ENCODE data around the gene OR8G1.
"Not testable (repeated sequence)": the region's sequence is repeated elsewhere in the genome, so short reads cannot be mapped to it uniquely, and the experiment has no call there.

OR8G1 gene

DNA sequence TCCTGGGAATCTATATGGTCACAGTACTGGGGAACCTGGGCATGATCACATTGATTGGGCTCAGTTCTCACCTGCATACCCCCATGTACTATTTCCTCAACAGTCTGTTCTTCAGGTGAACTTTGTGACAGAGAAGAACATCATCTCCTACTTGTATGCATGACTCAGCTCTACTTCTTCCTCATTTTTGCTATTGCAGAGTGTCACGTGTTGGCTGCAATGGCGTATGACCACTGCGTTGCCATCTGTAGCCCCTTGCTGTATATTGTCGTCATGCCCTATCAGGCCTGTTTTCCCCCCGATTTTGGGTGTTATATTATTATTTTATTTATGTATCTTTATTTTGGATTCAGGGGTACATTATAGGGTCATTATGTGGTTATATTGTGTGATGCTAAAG, 2.4 kb upstream of the OR8G1 start:
- DNase-seq (ENCODE audit: low read depth in 2 of 2), result no peak

GRCh38 chr11:124249869-124250268, 9.0 kb downstream of the OR8G1 start:
- not testable (repeated sequence) for DNase-seq (ENCODE audit: low read depth in 2 of 2)

- DNase-seq (ENCODE audit: low read depth in 2 of 2), result no peak
Observed at GRCh38 chr11:124256076-124256475, 15.2 kb downstream of the OR8G1 start, which contains the start of gene OR8G5. TSS of gene OR8G5 (plus strand) at chr11:124256376. CDS start at chr11:124264932, 8,556 bp downstream.

- DNase-seq (ENCODE audit: low read depth in 2 of 2), result not testable (repeated sequence)
Observed at GRCh38 chr11:124265041-124265440, 24.1 kb downstream of the OR8G1 start.

DNA sequence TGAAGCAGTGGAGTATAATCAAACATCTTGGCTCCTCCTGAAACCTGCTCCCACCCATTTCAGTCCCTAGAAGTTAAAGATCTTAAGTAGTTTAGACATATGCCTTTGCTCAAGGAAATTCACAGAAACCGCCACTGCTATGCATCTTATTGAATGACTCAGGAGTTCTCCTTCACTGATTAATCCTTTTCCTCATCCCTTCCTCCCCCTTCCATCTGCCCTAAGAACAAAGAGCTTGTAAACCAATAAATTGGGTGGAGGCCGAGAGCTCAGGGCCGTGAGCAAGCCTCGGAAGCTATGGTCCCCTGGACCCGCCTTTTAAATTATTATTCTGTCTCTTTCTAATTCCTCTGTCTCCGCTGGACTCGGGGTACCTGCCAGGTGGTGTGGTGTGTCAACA, 30.0 kb downstream of the OR8G1 start:
- not testable (repeated sequence) for DNase-seq (ENCODE audit: low read depth in 2 of 2)

DNA sequence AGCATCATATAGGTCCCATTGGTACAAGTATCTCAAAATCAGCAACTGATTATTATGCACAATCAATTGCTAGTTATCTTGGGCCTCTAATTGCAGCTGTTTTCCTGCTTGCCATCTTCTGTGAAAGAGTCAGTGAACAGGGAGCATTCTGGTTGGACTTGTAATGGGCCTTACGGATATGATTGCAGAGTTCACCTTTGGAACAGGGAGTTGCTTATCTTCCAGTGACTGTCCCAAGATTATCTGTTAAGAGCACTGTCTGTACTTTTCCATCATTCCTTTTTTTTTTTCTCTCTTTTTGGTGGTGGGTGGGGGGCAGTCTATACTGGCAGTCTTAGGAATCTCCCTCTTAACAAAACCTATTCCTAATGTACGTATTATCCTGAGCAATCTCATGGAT, 33.1 kb downstream of the OR8G1 start:
- DNase-seq (ENCODE audit: low read depth in 2 of 2), result no peak

DNA sequence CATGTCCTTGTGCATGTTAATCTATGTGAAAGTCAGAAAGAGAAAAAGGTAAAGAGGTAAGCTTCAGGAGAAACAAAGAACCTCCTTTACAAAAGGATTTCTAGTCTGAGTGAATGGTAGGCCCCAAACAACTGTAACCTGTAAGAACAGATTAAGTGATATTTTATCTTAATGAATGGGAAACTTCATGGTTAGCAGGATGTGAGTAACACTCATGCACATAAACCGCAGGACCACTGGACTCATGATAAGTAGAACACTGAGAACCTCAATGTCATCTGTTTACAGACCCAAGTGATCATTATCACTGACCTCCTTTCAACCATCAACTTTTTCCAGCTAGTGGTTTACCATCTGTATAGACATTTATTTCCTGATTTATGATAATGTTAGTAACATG, 35.2 kb downstream of the OR8G1 start:
- no peak for DNase-seq (ENCODE audit: low read depth in 2 of 2)

GRCh38 chr11:124277207-124277606, 36.3 kb downstream of the OR8G1 start:
- no peak for DNase-seq (ENCODE audit: low read depth in 2 of 2)

DNA sequence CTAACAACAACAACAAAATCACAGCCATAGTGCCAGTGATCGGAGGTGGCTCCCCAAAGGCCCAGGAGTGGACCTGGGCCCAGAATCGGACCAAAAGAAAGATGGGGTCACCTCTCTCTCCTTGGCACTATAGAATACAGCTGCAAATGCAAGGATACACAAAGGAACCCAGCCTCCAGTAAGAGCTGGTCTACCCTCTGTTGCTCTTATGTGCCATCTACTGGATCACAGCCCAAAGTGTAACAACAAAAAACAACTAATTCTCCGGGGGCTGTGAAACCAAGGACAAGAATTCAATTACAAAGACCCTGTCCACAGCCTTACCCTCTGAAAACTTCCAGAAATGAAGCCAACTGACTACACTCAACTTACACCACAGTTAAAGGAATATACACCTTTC, 36.9 kb downstream of the OR8G1 start:
- no peak for DNase-seq (ENCODE audit: low read depth in 2 of 2)

GRCh38 chr11:124278261-124278660, 37.4 kb downstream of the OR8G1 start:
- no peak for DNase-seq (ENCODE audit: low read depth in 2 of 2)

DNA sequence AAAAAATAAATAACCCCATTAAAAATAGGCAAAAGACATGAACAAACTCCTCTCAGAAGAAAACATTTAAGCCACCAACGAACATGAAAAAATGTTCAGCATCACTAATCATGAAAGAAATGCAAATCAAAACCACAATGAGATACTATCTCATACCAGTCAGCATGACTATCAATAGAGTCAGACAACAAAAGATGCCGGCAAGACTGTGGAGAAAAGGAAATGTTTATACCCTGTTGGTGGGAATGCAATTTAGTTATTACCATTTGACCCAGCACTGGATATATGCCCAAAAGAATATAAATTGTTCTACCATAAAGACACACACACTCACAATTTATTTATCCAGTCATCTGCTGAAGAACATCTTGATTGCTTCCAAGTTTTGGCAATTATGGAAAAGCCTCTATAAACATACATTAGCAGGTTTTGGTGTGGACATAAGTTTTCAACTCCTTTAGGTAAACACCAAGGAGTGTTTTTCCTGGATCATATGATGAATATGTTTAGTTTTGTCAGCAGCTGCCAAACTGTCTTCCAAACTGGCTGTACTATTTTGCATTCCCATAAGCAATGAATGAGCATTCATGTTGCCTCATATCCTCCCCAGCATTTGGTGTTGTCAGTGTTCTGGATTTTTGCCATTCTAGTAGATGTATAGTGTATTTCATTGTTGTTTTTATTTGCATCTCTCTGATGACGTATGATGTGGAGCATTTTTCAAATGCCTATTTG, 44.9 kb downstream of the OR8G1 start:
- DNase-seq (ENCODE audit: low read depth in 2 of 2), result no peak

DNA sequence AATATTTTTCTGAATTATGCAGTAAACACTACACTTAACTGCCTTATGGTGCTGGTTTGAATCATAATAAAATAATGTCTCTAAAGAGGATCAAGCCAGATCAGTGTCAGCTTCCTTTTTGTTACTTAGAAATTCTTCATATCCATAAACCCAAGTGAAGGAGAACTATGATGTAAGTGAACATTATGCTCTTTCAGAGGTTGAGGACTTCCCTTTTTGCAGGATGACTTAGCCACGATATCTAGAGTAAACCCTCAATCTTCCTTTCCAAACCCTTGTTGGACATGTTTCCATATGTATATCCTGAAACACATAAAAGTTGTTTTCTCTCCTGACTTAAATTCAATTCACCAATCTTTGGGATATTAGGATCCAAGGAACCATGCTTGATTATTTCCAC, 53.8 kb downstream of the OR8G1 start:
- no peak for DNase-seq (ENCODE audit: low read depth in 2 of 2)

- no peak for DNase-seq (ENCODE audit: low read depth in 2 of 2)
Observed at GRCh38 chr11:124296016-124296415, 55.1 kb downstream of the OR8G1 start.

GRCh38 chr11:124297921-124298320, 57.0 kb downstream of the OR8G1 start:
- DNase-seq (ENCODE audit: low read depth in 2 of 2), result no peak

- DNase-seq (ENCODE audit: low read depth in 2 of 2), result no peak
Observed at GRCh38 chr11:124301548-124301947, 60.7 kb downstream of the OR8G1 start.

GRCh38 chr11:124302347-124303125, 61.6 kb downstream of the OR8G1 start:
- DNase-seq (ENCODE audit: low read depth in 2 of 2), result no peak

All from stimulated activated CD4-positive, alpha-beta T cell treated with anti-CD3 and anti-CD28 coated beads, Interleukin-1b, Interleukin-23, amount 100 ng/mL, for 1 hour (primary cell).